SK-N-SH (cell line): Measurements from ENCODE around the gene NWD2.

Experiments used
- CHD2 ChIP-seq: fragments of 150-350 bp; IDR thresholded peaks from 2 replicates; pipeline ENCODE4 v1.6.1; 2018; ENCODE audit warnings: low read length; ENCODE audit not compliant: partially characterized antibody
- FOXJ3 ChIP-seq: sonication (generic); formaldehyde crosslinking; IDR thresholded peaks from 2 replicates; pipeline ENCODE4 v1.5.1; 2020; ENCODE audit warnings: mild to moderate bottlenecking, missing genetic modification reagents
- RAD21 ChIP-seq: IDR thresholded peaks from 2 replicates; pipeline ENCODE4 v1.6.1; 2012; ENCODE audit warnings: mild to moderate bottlenecking, low read length
- RFX5 ChIP-seq: IDR thresholded peaks from 2 replicates; pipeline ENCODE4 v1.6.1; 2012; ENCODE audit warnings: mild to moderate bottlenecking, improper control_type of control experiment, low read length
- RXRA ChIP-seq: IDR thresholded peaks from 2 replicates; pipeline ENCODE4 v1.4.0; 2012; ENCODE audit warnings: low read depth, mild to moderate bottlenecking, borderline replicate concordance
- TF ChIP-seq, protein P1 (sequence below): IDR thresholded peaks from 2 replicates; pipeline ENCODE4; 2012
- TF ChIP-seq, protein P2 (sequence below): fragments of 200-600 bp; sonication (generic); IDR thresholded peaks from 2 replicates; pipeline ENCODE4 v1.6.1; 2017; ENCODE audit warnings: antibody characterized with exemption, mild to moderate bottlenecking, moderate library complexity
- TF ChIP-seq, protein P3 (sequence below): IDR thresholded peaks from 2 replicates; pipeline ENCODE4 v1.4.0; 2012; ENCODE audit warnings: low read depth, borderline replicate concordance

DNA sequence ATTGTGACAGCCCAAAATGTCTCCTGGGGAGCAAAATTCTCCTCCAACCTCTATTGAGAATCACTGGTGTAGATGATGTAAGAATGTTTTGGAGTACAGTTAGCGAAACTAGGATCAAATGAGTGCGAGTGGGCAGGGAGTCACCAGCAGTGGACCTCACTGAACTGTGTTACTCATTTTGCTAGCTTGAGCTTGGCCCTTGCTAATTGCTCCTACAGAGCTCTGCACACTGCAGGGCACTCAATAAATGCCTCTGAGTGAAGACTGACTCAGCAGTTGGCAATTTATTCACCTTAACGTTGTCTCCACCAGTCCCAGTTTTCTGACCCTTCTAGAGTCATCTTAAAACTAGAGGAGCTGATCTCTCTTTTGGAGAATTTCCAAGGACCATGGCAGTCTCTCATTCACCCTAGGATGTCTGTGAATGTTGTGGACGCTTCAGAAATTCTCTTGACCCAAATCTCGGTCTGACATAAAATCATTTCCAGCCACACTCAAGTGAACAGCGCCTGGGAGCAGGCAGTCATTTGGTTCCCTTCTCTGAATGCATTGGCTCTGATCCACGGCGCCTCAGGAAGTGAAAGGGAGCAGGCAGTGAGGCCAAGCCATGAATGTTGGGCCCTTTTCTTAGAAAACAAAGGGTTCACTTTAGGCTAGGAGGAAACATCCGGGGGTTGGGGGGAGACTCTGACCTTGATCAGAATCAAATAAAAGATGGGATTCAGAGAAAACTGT lies 148.1 kb downstream of the NWD2 start:
- no peak for TF ChIP-seq FOXJ3 (CRISPR knock-in tag)
- TF ChIP-seq, protein P1, sequence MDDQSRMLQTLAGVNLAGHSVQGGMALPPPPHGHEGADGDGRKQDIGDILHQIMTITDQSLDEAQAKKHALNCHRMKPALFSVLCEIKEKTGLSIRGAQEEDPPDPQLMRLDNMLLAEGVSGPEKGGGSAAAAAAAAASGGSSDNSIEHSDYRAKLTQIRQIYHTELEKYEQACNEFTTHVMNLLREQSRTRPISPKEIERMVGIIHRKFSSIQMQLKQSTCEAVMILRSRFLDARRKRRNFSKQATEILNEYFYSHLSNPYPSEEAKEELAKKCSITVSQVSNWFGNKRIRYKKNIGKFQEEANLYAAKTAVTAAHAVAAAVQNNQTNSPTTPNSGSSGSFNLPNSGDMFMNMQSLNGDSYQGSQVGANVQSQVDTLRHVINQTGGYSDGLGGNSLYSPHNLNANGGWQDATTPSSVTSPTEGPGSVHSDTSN, result no peak
- no peak for TF ChIP-seq RXRA
- no peak for TF ChIP-seq RFX5
- TF ChIP-seq, protein P2, sequence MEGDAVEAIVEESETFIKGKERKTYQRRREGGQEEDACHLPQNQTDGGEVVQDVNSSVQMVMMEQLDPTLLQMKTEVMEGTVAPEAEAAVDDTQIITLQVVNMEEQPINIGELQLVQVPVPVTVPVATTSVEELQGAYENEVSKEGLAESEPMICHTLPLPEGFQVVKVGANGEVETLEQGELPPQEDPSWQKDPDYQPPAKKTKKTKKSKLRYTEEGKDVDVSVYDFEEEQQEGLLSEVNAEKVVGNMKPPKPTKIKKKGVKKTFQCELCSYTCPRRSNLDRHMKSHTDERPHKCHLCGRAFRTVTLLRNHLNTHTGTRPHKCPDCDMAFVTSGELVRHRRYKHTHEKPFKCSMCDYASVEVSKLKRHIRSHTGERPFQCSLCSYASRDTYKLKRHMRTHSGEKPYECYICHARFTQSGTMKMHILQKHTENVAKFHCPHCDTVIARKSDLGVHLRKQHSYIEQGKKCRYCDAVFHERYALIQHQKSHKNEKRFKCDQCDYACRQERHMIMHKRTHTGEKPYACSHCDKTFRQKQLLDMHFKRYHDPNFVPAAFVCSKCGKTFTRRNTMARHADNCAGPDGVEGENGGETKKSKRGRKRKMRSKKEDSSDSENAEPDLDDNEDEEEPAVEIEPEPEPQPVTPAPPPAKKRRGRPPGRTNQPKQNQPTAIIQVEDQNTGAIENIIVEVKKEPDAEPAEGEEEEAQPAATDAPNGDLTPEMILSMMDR, result no peak
- TF ChIP-seq CHD2, result no peak
- no peak for TF ChIP-seq RAD21
- TF ChIP-seq, protein P3, sequence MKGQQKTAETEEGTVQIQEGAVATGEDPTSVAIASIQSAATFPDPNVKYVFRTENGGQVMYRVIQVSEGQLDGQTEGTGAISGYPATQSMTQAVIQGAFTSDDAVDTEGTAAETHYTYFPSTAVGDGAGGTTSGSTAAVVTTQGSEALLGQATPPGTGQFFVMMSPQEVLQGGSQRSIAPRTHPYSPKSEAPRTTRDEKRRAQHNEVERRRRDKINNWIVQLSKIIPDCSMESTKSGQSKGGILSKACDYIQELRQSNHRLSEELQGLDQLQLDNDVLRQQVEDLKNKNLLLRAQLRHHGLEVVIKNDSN, result no peak
